Activated effector memory CD4-positive, alpha-beta T cell treated with anti-CD3 and anti-CD28 coated beads, Interleukin-2, amount 50 U/mL, for 16 hours (primary cell): ENCODE measurements around the gene WDR20.
"Not testable (repeated sequence)": the region's sequence is repeated elsewhere in the genome, so short reads cannot be mapped to it uniquely, and the experiment has no call there.

Source experiments
- DNase-seq: peaks from one replicate; pipeline ENCODE4 v3.0.0-alpha.2; 2020

Gene WDR20

GRCh38 chr14:102241147-102241546, 101.5 kb downstream of the WDR20 start:
- DNase-seq, result no peak

DNA sequence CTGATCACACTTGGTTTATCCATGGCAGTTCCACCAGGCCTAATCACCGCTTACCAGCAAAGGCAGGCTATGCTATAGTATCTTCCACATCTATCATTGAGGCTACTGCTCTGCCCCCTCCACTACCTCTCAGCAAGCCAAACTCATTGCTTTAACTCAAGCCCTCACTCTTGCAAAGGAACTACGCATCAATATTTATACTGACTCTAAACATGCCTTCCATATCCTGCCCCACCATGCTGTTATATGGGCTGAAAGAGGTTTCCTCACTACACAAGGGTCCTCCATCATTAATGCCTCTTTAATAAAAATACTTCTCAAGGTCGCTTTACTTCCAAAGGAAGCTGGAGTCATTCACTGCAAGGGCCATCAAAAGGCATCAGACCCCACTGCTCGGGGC, 104.1 kb downstream of the WDR20 start:
- not testable (repeated sequence) for DNase-seq

DNA sequence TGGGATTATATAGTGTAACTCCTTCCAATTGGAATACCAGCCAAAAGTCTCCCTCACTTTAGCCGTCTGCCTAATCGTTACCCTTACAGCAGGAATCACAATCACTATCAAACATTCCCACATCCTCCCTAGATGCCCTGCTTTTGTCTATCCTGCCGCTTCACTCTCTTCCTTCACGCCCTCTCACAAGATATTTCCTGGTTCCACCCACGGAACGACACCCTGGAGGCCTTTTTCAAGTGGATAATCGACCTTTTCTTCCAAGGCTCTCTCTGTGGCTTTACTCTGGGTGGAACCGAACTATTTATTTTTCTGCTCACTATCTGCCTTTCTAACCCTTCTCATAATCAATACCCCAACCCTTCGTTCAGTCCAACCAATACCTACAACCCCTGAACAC, 106.4 kb downstream of the WDR20 start:
- DNase-seq, result no peak

- no peak for DNase-seq
These were observed 108.4 kb downstream of the WDR20 start for GRCh38 chr14:102248121-102248520.

DNA sequence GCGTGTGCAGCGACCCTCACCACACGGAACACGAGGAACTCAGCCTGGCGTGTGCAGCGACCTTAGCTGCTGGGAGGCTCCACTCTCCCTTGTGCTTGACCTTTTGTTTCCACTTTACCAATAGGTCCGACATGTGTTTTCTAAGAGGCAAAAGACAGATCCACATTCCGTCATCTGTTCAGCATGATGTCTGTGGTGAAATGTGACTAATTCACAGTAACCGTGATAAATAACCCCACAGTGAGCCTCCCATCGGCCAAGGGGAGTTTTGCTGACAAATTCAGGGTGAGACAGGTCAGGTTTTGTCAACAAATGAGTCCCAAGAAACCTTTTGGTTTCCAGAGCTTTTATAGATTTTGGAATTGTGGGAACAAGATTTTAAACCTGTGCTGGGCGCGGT, 109.3 kb downstream of the WDR20 start:
- no peak for DNase-seq

DNA sequence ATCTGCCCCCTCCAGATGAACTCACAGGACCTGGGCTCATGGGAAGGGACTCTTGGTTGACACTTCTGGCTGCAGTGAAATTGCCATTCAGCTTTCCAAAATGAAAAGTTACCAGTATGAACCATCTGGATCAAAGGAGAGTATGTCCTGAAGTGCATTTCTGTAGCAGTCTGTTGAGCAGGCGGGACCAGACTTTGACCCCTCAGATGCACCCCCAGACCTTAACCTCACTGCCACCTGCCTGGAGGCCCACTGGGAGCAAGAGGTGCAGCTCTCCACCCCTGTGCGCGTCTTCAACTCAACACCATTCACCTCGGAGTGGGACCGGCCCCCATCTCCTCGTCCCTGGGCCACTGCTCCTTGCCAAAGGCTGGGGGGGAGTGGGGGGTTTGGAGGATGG, 110.3 kb downstream of the WDR20 start:
- DNase-seq, result no peak

GRCh38 chr14:102250636-102251035, 110.9 kb downstream of the WDR20 start:
- DNase-seq, result no peak

- DNase-seq, result no peak
These were observed 111.5 kb downstream of the WDR20 start for GRCh38 chr14:102251161-102251560.

DNA sequence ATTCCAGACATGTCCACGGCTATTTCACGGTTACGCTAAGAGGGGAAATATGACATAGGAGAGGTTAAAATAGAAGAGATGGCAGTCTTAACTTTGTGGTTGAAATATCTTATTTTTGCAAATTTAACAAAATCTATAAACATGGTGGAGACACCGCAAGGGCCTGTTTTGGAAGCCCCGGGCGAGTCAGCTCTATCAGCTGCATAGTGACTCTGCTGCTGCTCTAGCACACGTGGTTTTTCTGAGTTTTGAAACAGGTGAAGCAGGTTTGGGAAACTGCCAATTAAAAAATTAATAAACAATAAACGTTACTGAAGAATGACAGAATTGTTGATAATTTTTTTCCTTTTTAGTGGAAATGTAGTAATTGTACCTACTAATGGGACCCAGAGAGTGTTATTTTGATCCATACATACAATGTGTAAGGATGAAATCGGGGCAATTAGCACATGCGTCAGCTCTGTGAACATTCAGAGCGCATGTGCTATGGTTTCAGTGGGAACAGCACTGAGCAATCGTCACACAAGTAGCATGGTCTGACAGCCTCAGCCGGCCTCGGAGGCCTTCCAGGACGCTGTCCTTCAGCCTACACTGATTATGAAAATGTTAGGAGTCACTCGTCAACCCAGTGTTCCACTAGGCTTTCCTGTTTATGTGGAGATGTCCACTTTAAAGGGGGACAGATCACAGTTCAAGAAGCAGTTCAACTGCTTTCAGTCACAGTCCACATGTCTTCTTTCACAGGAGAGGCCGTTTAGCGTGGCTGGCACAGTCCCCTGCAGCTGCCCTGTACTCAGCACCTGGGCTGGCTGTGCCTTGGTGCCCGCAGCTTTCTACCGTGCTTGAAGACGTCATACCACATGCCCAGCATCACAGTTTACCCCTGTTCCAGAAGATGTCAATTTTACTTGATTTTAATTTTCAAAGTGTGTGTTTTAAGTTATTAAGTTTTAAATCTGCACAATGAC, 113.4 kb downstream of the WDR20 start:
- DNase-seq, result peak; percentile 30

DNA sequence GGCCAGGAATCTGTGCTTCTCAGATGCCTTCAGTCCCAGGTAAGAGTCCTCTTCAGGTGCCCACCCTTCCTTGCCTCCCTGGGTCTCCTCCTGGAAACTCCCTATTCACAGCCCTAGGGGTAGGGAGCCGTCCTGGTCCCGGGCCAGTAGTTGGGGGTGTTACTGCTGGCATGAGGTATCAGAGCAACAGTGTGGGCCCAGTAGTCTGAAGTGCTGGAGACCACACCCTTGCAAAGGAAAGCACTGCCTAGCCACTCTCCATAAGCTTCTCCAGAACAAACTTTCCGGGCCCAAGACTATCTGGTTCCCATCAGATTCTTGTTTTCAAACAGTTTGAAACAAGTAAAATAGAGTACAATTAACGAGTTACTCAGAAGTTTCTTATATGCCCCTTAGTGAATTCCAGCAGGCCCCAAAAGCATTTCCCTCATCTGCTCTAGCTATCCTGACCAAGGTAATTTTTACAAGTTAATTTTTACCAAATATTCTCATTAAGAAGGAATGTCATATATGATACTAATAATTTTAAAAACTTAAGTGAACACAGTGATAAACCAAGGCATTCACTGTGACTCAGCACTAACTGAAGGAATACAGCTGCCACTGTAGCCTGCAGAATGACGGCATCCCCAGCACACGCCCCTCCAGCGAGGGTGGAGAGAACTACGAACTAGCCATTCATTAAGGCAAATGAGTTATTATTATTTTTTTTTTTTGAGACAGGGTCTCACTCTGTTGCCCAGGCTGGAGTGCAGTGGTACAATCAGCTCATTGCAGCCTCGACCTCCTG, 115.9 kb downstream of the WDR20 start:
- peak; percentile 9 for DNase-seq

DNA sequence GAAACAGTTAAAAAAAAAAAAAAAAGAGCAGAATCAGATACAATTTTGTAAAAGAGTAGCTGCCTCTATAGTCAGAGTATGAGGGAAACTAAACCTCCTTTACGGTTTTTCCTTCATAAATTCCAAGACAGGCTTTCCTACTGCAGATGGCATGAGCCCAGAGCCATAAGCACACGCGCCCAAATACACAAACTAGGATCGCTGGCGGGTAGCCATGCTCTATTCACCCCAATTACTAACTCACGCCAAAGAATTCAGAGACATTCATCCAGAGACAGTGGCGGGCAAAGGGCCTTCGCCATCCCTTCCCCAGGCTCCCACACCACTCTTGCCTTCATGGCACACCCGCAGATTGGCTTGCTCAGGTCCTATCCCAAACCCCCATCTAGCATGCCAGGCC, 117.0 kb downstream of the WDR20 start:
- DNase-seq, result no peak

DNA sequence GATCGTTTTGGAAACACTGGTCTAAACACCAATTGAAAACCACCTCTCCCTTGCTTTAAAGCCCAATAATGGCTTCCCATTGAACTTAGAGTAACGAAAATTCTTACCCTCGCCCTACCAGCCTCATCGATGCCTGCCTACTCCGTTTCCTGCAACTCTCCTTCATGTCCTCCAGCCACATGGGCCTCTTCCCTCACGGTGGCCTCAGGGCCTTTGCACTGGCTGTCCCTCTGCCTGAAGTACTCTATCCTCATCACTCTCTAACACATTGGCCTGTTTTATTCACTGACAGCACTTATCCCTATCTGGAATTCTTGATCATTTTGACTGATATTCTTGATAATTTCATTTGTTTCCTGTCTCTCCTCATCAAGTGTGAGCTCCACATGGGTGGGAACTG, 118.4 kb downstream of the WDR20 start:
- peak; percentile 37 for DNase-seq
